Right lobe of liver (tissue), 4 donors: ENCODE data around the gene C6orf62.
"Not testable (repeated sequence)": the region's sequence is repeated elsewhere in the genome, so short reads cannot be mapped to it uniquely, and the experiment has no call there.

Source experiments
- POLR2A ChIP-seq: fragments of 450-650 bp; IDR thresholded peaks from one replicate; pipeline ENCODE4 v1.6.1; 2017; ENCODE audit warnings: antibody characterized with exemption, mild to moderate bottlenecking
- TF ChIP-seq, protein P1 (sequence below), 4 donors: fragments of 200-600 bp in 3 of 4; fragments of 450-650 bp in 1 of 4; IDR thresholded peaks; one replicate each; pipeline versions ENCODE4 v1.5.1 to v1.8.0; 2016 to 2022; ENCODE audit warnings: antibody characterized with exemption in 4 of 4, mild to moderate bottlenecking in 2 of 4
- donor health status: DM: no; HTN: no; CAD: no.
- donor health status: DM: no; HTN: no; CAD: no.
- donor health status: DM: no; HTN: yes; CAD: no.

DNA sequence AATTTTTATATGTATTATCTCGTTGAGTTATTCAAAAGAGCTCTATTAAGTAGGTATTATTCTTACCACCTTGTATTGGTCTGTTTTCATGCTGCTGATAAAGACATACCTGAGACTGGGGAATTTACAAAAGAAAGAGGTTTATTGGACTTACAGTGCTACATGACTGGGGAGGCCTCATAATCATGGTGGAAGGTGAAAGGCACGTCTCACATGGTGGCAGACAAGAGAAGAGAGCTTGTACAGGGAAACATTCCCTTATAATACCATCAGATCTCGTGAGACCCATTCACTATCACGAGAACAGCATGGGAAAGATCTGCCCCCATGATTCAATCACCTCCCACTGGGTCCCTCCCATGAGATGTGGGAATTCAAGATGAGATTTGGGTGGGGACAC, 35.4 kb upstream of the C6orf62 start:
- TF ChIP-seq POLR2A: not testable (repeated sequence)
- TF ChIP-seq, protein P1, sequence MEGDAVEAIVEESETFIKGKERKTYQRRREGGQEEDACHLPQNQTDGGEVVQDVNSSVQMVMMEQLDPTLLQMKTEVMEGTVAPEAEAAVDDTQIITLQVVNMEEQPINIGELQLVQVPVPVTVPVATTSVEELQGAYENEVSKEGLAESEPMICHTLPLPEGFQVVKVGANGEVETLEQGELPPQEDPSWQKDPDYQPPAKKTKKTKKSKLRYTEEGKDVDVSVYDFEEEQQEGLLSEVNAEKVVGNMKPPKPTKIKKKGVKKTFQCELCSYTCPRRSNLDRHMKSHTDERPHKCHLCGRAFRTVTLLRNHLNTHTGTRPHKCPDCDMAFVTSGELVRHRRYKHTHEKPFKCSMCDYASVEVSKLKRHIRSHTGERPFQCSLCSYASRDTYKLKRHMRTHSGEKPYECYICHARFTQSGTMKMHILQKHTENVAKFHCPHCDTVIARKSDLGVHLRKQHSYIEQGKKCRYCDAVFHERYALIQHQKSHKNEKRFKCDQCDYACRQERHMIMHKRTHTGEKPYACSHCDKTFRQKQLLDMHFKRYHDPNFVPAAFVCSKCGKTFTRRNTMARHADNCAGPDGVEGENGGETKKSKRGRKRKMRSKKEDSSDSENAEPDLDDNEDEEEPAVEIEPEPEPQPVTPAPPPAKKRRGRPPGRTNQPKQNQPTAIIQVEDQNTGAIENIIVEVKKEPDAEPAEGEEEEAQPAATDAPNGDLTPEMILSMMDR (IDR thresholded peaks at IDR 0.05): not testable (repeated sequence)
